Parathyroid adenoma (tissue), 2 donors: ENCODE data around the gene CYP24A1.

Source experiments
- H2AFZ ChIP-seq: fragments of 300-600 bp; sonication (generic); one replicate; pipeline ENCODE4 v1.7.0; 2017; ENCODE audit warnings: antibody characterized with exemption, mild to moderate bottlenecking
- H3K27ac ChIP-seq: fragments of 300-600 bp; sonication (generic); one replicate; pipeline ENCODE4 v1.7.0; 2017
- H3K27me3 ChIP-seq: fragments of 300-600 bp; sonication (generic); one replicate; pipeline ENCODE4 v1.7.0; 2017; ENCODE audit warnings: low read length; ENCODE audit not compliant: control insufficient read depth, insufficient read depth
- H3K36me3 ChIP-seq: fragments of 300-600 bp; sonication (generic); one replicate; pipeline ENCODE4 v1.7.0; 2017; ENCODE audit warnings: low read length; ENCODE audit not compliant: control insufficient read depth, insufficient read depth
- H3K4me1 ChIP-seq: fragments of 300-600 bp; sonication (generic); one replicate; pipeline ENCODE4 v1.7.0; 2017; ENCODE audit warnings: control low read depth
- H3K4me2 ChIP-seq: fragments of 300-600 bp; sonication (generic); one replicate; pipeline ENCODE4 v1.7.0; 2017; ENCODE audit warnings: low read length
- H3K4me3 ChIP-seq: fragments of 300-600 bp; sonication (generic); one replicate; pipeline ENCODE4 v1.7.0; 2017; ENCODE audit warnings: low read depth, low read length
- H3K79me2 ChIP-seq: fragments of 300-600 bp; sonication (generic); one replicate; pipeline ENCODE4 v1.7.0; 2017; ENCODE audit warnings: control low read depth
- H3K9ac ChIP-seq: fragments of 300-600 bp; sonication (generic); one replicate; pipeline ENCODE4 v1.7.0; 2017; ENCODE audit warnings: mild to moderate bottlenecking
- H3K9me3 ChIP-seq: fragments of 300-600 bp; sonication (generic); one replicate; pipeline ENCODE4 v1.7.0; 2017; ENCODE audit warnings: low read length; ENCODE audit not compliant: control insufficient read depth
- CTCF ChIP-seq: fragments of 300-600 bp; sonication (generic); IDR thresholded peaks from one replicate; pipeline ENCODE4 v1.7.0; 2017; ENCODE audit warnings: antibody characterized with exemption, mild to moderate bottlenecking
- donor health status: primary hyperparathyroidism.

The CYP24A1 gene

GRCh38 chr20:54151075-54151439, 22.7 kb downstream of the CYP24A1 start:
- Histone ChIP-seq H3K9me3 (no peaks in the 10 kb centered on the region), H3K79me2 (no peaks in the 10 kb centered on the region), H3K4me3 (no peak overlapping the region), H3K9ac (no peak overlapping the region), H3K4me2 (no peak overlapping the region), H2AFZ (no peak overlapping the region), H3K4me1 (no peaks in the 10 kb centered on the region), H3K27ac (no peak overlapping the region), H3K27me3 (no peaks in the 10 kb centered on the region), H3K36me3 (no peaks in the 10 kb centered on the region)
- no peak for TF ChIP-seq CTCF

DNA sequence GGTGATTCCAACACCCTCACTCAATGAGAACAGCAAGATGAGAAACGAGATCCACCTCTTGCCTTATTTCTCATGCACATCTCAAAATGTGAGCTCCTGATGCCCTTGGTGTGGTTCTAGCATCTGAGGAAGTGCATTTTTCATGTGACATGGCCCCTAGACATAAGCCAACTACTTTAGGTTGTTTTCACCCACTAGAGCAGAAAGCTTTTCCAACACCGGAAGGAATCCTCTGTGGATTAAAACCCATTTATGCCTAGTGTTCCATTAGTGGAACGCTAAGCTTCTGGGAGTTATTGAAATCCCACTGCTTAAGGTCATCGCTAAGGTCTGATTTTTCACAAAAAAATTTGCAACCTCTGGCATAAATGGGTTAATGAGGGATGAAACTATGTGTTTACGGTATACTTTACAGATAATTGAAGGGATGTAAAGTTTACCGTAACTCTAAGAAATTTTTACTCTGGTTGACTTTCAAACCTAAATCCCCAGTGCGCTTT, 24.0 kb downstream of the CYP24A1 start:
- H3K4me1 ChIP-seq, result no peaks in the 10 kb centered on the region
- no peak overlapping the region for H3K27ac ChIP-seq
- TF ChIP-seq CTCF, result no peak
- H3K4me3 ChIP-seq, result no peak overlapping the region
- H3K36me3 ChIP-seq, result no peaks in the 10 kb centered on the region
- no peaks in the 10 kb centered on the region for H3K9me3 ChIP-seq
- H3K79me2 ChIP-seq, result no peaks in the 10 kb centered on the region
- H3K4me2 ChIP-seq, result no peak overlapping the region
- no peaks in the 10 kb centered on the region for H3K27me3 ChIP-seq
- H2AFZ ChIP-seq, result no peak overlapping the region
- H3K9ac ChIP-seq, result no peak overlapping the region

- TF ChIP-seq CTCF, result no peak
- Histone ChIP-seq H3K4me3 (no peak overlapping the region), H3K4me2 (no peak overlapping the region), H3K9ac (no peak overlapping the region), H3K36me3 (no peaks in the 10 kb centered on the region), H3K27me3 (no peaks in the 10 kb centered on the region), H3K4me1 (no peaks in the 10 kb centered on the region), H3K9me3 (no peaks in the 10 kb centered on the region), H3K27ac (no peak overlapping the region), H2AFZ (no peak overlapping the region), H3K79me2 (no peaks in the 10 kb centered on the region)
Measured at GRCh38 chr20:54148947-54149764, 24.6 kb downstream of the CYP24A1 start.

- Histone ChIP-seq H3K4me2 (no peak overlapping the region), H3K9ac (no peak overlapping the region), H3K27ac (no peak overlapping the region), H3K27me3 (no peaks in the 10 kb centered on the region), H2AFZ (no peak overlapping the region), H3K4me3 (no peak overlapping the region), H3K36me3 (no peaks in the 10 kb centered on the region), H3K9me3 (no peaks in the 10 kb centered on the region), H3K79me2 (no peaks in the 10 kb centered on the region), H3K4me1 (no peaks in the 10 kb centered on the region)
- TF ChIP-seq CTCF, result no peak
Measured at GRCh38 chr20:54146672-54147071, 27.1 kb downstream of the CYP24A1 start.
